RPMI8226 (cell line): ENCODE measurements around the gene SLC35E4.
"Not testable (repeated sequence)": the region's sequence is repeated elsewhere in the genome, so short reads cannot be mapped to it uniquely, and the experiment has no call there.

ENCODE experiments used
- DNase-seq: peaks from one replicate; pipeline ENCODE4 v3.0.0-alpha.2; 2015

SLC35E4 gene

GRCh38 chr22:30635273-30636225 lies at the start of gene SLC35E4:
TSS of gene SLC35E4 (plus strand) at chr22:30635781. CDS start at chr22:30636451, 670 bp downstream.
- peak; percentile 90 for DNase-seq

- DNase-seq: no peak
These were observed 49.2 kb upstream of the SLC35E4 start for GRCh38 chr22:30586414-30586813.

- no peak for DNase-seq
These were observed 44.4 kb upstream of the SLC35E4 start for GRCh38 chr22:30591191-30591587.

GRCh38 chr22:30591588-30592359 lies 43.8 kb upstream of the SLC35E4 start, which contains the start of gene PES1:
TSS of gene PES1 (minus strand) at chr22:30591910. CDS start at chr22:30591833, 77 bp downstream.
- DNase-seq: peak; percentile 99

- DNase-seq: not testable (repeated sequence)
These were observed 43.2 kb upstream of the SLC35E4 start for GRCh38 chr22:30592360-30592713.

GRCh38 chr22:30596199-30596598 lies 39.4 kb upstream of the SLC35E4 start:
- no peak for DNase-seq

GRCh38 chr22:30596886-30597285 lies 38.7 kb upstream of the SLC35E4 start:
- no peak for DNase-seq

- no peak for DNase-seq
These were observed 36.6 kb upstream of the SLC35E4 start for GRCh38 chr22:30598986-30599385.

GRCh38 chr22:30600921-30601320 lies 34.7 kb upstream of the SLC35E4 start:
- no peak for DNase-seq

GRCh38 chr22:30601464-30601863 lies 34.1 kb upstream of the SLC35E4 start:
- no peak for DNase-seq

GRCh38 chr22:30602049-30602448 lies 33.5 kb upstream of the SLC35E4 start:
- peak; percentile 75 for DNase-seq

- no peak for DNase-seq
These were observed 31.8 kb upstream of the SLC35E4 start for GRCh38 chr22:30603801-30604200.

- no peak for DNase-seq
These were observed 30.9 kb upstream of the SLC35E4 start for GRCh38 chr22:30604723-30605122.

- peak; percentile 56 for DNase-seq
These were observed 30.0 kb upstream of the SLC35E4 start for GRCh38 chr22:30605449-30606110.

GRCh38 chr22:30606455-30607299 lies 28.9 kb upstream of the SLC35E4 start, which contains the start of gene TCN2:
TSS of gene TCN2 (plus strand) at chr22:30607174. CDS start at chr22:30607332, 158 bp downstream.
- peak; percentile 75 for DNase-seq

GRCh38 chr22:30607300-30607930 lies 28.2 kb upstream of the SLC35E4 start:
- no peak for DNase-seq

GRCh38 chr22:30607939-30608338 lies 27.6 kb upstream of the SLC35E4 start:
- DNase-seq: no peak

- peak; percentile 93 for DNase-seq
These were observed 26.1 kb upstream of the SLC35E4 start for GRCh38 chr22:30609260-30610185.

- DNase-seq: no peak
These were observed 25.3 kb upstream of the SLC35E4 start for GRCh38 chr22:30610299-30610698.

- no peak for DNase-seq
These were observed 24.4 kb upstream of the SLC35E4 start for GRCh38 chr22:30611197-30611596.
